NCI-H1092 treated with DMSO at 0.1 percent for 48 hours (cell line): ENCODE data around the gene TMEM134.
"Not testable (repeated sequence)": the region's sequence is repeated elsewhere in the genome, so short reads cannot be mapped to it uniquely, and the experiment has no call there.

ENCODE experiments used
- DNase-seq: peaks from one replicate; lab custom pipeline; 2025; lab: John Stamatoyannopoulos, UW

TMEM134 gene, protein sequence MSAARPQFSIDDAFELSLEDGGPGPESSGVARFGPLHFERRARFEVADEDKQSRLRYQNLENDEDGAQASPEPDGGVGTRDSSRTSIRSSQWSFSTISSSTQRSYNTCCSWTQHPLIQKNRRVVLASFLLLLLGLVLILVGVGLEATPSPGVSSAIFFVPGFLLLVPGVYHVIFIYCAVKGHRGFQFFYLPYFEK

GRCh38 chr11:67468759-67469507, at the start of gene TMEM134:
Gene TMEM134, minus strand, starts transcription at chr11:67469251. Its CDS starts 59 bp downstream, at chr11:67469192.
- peak; percentile 89 for DNase-seq

GRCh38 chr11:67517784-67518552, 48.9 kb upstream of the TMEM134 start:
- DNase-seq: no peak

- no peak for DNase-seq
Measured at GRCh38 chr11:67516806-67517205, 47.8 kb upstream of the TMEM134 start.

- no peak for DNase-seq
Measured at GRCh38 chr11:67514116-67514515, 45.1 kb upstream of the TMEM134 start.

DNA sequence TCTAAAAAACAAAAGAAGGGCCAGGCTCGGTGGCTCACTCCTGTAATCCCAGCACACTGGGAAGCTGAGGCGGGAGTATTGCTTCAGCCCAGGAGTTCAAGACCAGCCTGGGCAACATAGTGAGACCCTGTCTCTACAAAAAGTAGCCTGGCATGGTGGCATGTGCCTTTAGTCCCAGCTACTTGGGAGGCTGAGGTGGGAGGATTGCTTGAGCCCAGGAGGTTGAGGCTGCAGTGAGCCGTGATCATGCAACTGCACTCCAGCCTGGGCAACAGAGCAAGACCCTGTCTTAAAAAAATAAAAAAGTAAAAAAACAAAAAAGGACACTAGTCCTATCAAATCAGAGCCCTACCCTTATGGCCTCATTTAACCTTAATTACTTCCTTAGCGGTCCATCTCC, 42.5 kb upstream of the TMEM134 start:
- DNase-seq: not testable (repeated sequence)

GRCh38 chr11:67510023-67510345, 40.9 kb upstream of the TMEM134 start:
- DNase-seq: no peak

- peak; percentile 99 for DNase-seq
Measured at GRCh38 chr11:67508486-67509121, 39.6 kb upstream of the TMEM134 start.

DNA sequence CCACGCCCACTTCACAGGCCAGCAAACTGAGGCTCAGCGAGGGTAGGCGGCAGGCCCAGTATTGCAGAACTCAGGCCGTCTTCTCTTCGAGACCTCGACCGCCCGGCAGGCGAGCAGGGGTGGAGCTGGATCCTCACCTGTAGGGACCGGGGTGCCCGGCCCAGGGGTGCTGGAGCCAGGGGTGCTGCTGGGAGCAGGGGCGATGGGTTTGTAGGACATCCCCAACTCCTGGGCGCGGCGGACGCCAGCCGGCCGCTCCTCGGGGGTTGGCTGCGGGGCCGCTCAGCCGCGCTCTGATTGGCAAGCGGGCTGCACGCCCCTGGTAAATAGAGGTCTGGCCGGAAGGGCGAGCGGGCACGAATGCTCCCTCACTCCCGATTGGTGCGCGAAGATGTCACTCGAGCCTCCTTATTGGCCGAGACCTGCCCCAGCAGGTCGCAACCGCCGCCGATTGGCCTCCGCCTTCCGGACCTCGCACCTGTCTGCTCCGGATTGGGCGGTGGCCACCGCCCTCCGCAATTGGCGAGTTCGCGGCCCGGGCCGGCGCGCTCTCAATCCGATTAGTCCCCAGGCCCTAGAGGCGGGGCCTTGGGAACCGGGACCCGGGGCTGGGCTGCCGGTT, 38.9 kb upstream of the TMEM134 start, which contains the start of gene CDK2AP2:
Gene CDK2AP2, minus strand, starts transcription at position 299 of the 622 bp plus-strand sequence. Its CDS starts 80 bp downstream, at position 219.
- peak; percentile 99 for DNase-seq

DNA sequence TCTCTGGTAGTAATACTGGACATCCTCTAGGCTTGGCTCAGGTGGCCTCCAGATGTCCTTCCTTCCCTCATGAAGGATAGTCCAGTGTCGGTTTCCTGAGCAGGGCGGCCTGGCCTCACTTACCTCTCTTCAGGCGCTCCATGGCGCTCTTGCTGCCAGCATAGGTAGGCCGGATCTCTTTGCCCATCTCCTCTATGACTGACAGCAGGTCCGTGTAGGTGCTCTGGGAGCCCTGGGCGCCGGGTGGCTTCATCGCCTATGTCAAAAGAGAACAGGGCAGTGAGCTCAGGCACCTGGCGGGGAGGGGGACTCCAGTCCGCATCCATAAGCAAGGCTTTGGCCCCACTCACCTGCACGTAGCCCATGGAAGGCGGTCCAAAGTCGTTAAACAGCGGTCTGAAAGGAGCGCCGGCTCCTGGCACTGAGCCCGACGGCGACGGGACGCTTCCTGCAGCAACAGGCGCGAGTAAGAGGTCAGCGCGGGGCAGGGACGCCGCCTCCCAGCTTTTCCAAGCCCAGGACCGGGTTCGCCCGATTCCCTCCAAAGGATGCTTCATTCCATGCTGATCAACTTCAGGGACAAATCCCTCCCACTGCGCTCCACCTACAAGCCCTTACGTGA, 38.3 kb upstream of the TMEM134 start:
- DNase-seq: no peak

DNA sequence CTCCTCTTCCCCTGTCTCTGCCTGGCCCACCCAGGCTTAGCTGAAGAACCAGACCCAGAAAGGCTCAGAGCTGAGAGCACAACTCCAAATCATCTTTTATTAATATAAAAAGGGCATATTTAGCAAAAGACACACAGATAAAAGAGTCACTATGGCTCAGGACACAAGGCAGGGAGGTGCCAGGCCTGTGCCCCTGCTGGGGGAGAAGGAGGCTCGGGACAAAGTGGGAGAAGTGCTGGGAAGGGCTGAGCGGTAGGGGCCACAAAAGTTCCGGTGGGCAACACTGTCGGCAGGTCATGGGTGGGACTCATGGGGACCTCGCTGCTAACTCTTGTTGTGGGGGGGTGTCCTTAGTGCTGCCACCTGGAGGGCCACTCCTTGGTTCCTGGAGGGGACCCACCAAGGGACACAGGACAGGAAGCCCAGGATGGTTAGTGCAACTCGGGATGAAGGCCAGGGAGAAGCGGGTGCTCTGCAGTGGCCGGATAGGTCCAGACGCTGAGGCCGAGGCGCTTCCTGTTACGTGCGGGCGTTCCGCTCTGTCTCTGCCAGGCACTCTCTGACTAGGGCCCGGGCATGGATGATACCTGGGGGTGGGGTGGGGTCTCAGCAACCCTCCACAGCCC, 37.5 kb upstream of the TMEM134 start:
- DNase-seq: no peak

GRCh38 chr11:67505605-67506396, 36.8 kb upstream of the TMEM134 start:
- DNase-seq: peak; percentile 72

DNA sequence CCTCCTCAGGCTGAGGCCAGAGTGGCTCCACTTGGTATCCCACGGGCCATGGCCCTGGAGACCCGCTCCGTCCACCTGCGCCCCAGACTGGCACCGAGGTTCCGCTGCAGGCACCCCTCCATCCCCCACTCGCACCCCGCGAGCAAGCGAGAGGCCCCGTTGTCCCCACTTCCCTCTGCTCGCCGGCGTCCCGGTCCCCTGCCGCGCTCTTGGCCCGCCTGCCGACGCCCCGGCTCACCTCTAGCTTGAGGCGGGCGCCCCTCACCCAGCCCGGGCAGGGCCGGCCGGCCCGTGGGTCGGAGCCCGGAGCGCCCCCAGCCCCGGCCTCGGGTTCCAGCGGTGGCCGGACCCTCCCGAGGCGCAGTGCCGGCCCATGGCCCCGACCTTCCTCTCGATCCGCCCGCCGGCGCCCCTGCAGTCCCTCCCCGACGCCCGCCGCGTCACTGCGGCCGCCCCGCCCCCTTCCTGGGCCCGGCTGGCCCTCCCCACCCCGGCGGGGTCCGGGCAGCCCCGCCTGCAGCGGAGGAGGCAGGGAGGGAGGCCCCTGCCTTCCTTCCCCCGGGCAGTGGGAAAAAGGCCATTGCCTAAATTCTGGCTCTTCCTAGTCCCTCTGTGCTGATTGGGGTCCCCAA, 36.0 kb upstream of the TMEM134 start, which contains the start of gene PITPNM1:
Gene PITPNM1, minus strand, starts transcription at position 414 of the 632 bp plus-strand sequence. CDS start 1,183 bp downstream, outside the sequence.
- DNase-seq: peak; percentile 7

- DNase-seq: peak; percentile 21
Measured at GRCh38 chr11:67504005-67504949, 35.2 kb upstream of the TMEM134 start.

DNA sequence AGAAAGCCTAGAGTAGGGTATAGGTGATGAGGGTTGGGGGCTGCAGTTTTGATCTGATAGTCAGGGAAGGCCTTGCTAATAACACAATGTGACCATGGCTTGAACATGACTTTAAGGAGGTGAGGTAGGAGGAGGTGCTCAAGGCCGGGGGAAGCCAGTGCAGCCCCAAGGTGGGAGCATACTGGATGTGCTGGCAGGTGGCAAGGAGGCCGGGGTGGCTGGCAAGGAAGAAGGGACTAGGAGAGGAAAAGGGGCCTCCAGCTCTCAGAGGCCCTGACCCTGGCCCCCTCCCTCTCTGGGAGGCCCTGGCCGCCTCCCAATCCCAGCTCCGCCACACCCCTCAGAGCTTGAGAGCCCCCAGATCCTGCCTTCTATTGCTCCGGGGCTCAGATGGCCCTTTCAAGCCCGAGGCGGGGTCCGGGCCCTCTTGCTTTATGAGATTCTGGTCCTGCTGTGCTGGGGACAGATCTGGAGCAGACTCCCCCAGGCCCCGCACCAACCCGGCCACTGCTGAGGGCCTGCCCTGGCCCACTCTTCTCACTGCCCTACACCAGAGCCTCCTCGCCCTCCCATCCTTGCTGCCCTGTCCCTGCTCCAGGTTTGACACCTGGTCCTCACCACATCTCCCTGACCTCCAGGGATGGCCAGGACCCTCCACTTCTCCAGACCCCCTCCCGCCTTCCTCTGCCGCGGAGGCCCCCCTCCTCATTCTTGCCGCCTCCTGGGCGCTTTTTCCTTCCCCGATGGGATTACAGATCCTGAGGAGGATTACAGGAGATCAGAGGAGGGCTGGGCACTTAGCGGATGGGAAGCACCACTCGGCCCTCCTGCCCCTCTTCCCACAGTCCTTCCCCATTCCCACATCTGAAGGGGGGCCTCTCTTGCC, 34.3 kb upstream of the TMEM134 start:
- no peak for DNase-seq

DNA sequence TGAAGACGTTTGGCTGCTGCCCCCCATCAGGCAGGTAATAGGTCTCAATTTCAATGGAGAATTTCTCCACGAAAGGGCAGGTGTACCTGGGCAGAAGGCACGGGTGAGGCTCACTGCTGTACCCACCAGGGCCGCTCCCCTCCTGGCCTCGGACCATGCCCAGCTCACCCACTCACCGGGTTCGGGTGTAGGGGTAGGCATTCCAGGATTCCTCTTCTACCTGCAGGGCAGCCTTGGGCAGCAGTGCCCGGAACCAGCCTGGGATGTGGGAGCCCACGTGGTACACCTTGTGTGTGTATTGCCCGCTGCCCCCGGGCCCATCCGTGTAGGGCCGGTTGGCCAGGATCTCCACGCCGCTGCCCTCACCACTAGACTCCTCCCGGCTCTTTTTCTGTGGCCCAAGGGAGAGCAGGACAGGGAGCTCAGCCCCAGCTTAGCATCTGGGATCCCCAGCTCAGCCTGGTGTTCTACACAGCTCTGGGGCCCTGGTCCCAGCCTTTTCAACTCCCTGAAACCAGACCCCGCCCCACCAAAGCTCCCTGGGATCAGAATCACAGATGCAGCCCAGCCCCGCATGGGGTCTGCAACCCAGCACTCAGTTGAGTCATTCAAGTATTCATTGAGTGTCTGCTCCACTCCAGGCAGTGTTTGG, 33.4 kb upstream of the TMEM134 start:
- DNase-seq: no peak

DNA sequence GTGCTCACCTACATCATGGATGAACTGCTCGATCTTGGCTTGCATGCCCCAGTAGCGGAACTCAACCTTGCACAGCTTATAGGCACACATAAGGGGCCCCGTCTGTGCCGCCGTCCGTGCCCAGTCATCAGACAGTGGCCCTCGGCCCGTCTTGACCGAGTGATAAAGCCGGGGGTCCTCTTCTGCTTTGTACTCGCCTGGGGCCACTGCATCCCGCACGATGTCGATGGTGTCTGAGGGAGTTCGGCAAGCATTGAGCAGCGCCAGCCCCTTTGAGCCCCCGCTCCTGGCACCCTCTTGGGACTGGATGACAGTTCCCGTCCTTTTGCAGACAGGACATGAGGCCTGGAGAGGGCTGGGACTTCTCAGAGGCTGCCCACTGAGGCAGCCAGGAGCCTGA, 32.8 kb upstream of the TMEM134 start:
- no peak for DNase-seq
